Neural cell (in vitro differentiated cells): ENCODE data around the gene PCDHA7. TPM values are rescaled to one million over a fixed set of nuclear protein-coding genes. Genes with fewer than 3 reads are reported as not detected.
"Not testable (repeated sequence)": the region's sequence is repeated elsewhere in the genome, so short reads cannot be mapped to it uniquely, and the experiment has no call there.

ENCODE experiments used
- H2AFZ ChIP-seq: fragments of 200-600, 300-800 bp; sonication (generic), shearing (Covaris generic); 2 replicates; pipeline ENCODE4 v1.6.0; 2014; ENCODE audit warnings: low read depth, mild to moderate bottlenecking, antibody characterized with exemption, low read length, moderate library complexity
- H3F3A ChIP-seq: fragments of 200-600 bp; shearing (Covaris generic); 2 replicates; pipeline ENCODE4 v1.6.1; 2016; ENCODE audit warnings: mild to moderate bottlenecking, moderate library complexity, mixed read lengths, antibody characterized with exemption, low read length; ENCODE audit not compliant: insufficient read depth, poor library complexity, severe bottlenecking
- H3K27ac ChIP-seq: fragments of 200-600, 300-800 bp; sonication (generic), shearing (Covaris generic); 2 replicates; pipeline ENCODE4 v1.5.1; 2014; ENCODE audit warnings: mild to moderate bottlenecking, low read length, moderate library complexity
- H3K27me3 ChIP-seq: fragments of 300-800, 200-600 bp; sonication (generic), shearing (Covaris generic); 2 replicates; pipeline ENCODE4 v1.6.0; 2014; ENCODE audit warnings: mild to moderate bottlenecking, low read depth, low read length, moderate library complexity; ENCODE audit not compliant: insufficient read depth
- H3K36me3 ChIP-seq: fragments of 300-800, 200-600 bp; sonication (generic), shearing (Covaris generic); 2 replicates; pipeline ENCODE4 v1.5.1; 2014; ENCODE audit warnings: mild to moderate bottlenecking, antibody characterized with exemption, low read length, moderate library complexity; ENCODE audit not compliant: insufficient read depth
- H3K4me2 ChIP-seq: fragments of 300-800, 200-600 bp; sonication (generic), shearing (Covaris generic); 2 replicates; pipeline ENCODE4 v1.6.0; 2014; ENCODE audit warnings: mild to moderate bottlenecking, low read length
- H3K4me3 ChIP-seq: fragments of 300-800, 200-600 bp; sonication (generic), shearing (Covaris generic); 2 replicates; pipeline ENCODE4 v1.5.1; 2014; ENCODE audit warnings: mild to moderate bottlenecking, low read length, moderate library complexity
- H3K79me2 ChIP-seq: fragments of 200-600 bp; shearing (Covaris generic); replicated peaks from 2 replicates; pipeline ENCODE4 v1.6.0; 2014; ENCODE audit warnings: mild to moderate bottlenecking, low read length, moderate library complexity; ENCODE audit not compliant: insufficient read depth
- H3K9ac ChIP-seq: fragments of 300-800, 200-600 bp; sonication (generic), shearing (Covaris generic); 2 replicates; pipeline ENCODE4 v1.6.1; 2016; ENCODE audit warnings: mild to moderate bottlenecking, low read length, mixed read lengths
- H3K9me2 ChIP-seq: fragments of 200-600 bp; shearing (Covaris generic); 2 replicates; pipeline ENCODE4 v1.6.1; 2016; ENCODE audit warnings: mild to moderate bottlenecking, low read length, mixed read lengths; ENCODE audit not compliant: insufficient read depth
- H3K9me3 ChIP-seq: fragments of 200-600, 300-800 bp; sonication (generic), shearing (Covaris generic); 2 replicates; pipeline ENCODE4 v1.6.1; 2016; ENCODE audit warnings: mild to moderate bottlenecking, mixed run types, low read length, moderate library complexity, mixed read lengths
- H4K20me1 ChIP-seq: fragments of 200-600 bp; shearing (Covaris generic); 2 replicates; pipeline ENCODE4 v1.6.1; 2016; ENCODE audit warnings: mild to moderate bottlenecking, mixed run types; ENCODE audit not compliant: insufficient read depth
- EP300 ChIP-seq: fragments of 450-650 bp; conservative IDR thresholded peaks from 2 replicates; pipeline ENCODE4 v1.6.1; 2014; ENCODE audit warnings: antibody characterized with exemption, mild to moderate bottlenecking, moderate library complexity; ENCODE audit not compliant: poor library complexity, severe bottlenecking
- EZH2 ChIP-seq: fragments of 200-600, 300-800 bp; shearing (Covaris generic), sonication (generic); IDR thresholded peaks from 2 replicates; pipeline ENCODE4 v1.6.1; 2014; ENCODE audit warnings: antibody characterized with exemption, low read length, borderline replicate concordance, mild to moderate bottlenecking; ENCODE audit not compliant: insufficient read depth, poor library complexity, severe bottlenecking
- MXI1 ChIP-seq: fragments of 450-650 bp; conservative IDR thresholded peaks from 2 replicates; pipeline ENCODE4 v1.6.1; 2014; ENCODE audit warnings: antibody characterized with exemption, mild to moderate bottlenecking; ENCODE audit not compliant: poor library complexity, severe bottlenecking
- POLR2AphosphoS5 ChIP-seq: IDR thresholded peaks from 2 replicates; pipeline ENCODE4 v1.6.1; 2012
- RAD21 ChIP-seq: fragments of 450-650 bp; conservative IDR thresholded peaks from 2 replicates; pipeline ENCODE4 v1.6.1; 2014; ENCODE audit warnings: antibody characterized with exemption, mild to moderate bottlenecking, moderate library complexity
- REST ChIP-seq: IDR thresholded peaks from 2 replicates; pipeline ENCODE4 v1.6.1; 2012; ENCODE audit warnings: borderline replicate concordance
- SMC3 ChIP-seq: fragments of 450-650 bp; conservative IDR thresholded peaks from 2 replicates; pipeline ENCODE4 v1.6.1; 2014; ENCODE audit warnings: antibody characterized with exemption, mild to moderate bottlenecking, moderate library complexity; ENCODE audit not compliant: poor library complexity
- TAF1 ChIP-seq: IDR thresholded peaks from 2 replicates; pipeline ENCODE4 v1.6.1; 2012; ENCODE audit warnings: low read depth
- polyA plus RNA-seq: library from polyadenylated mRNA; depleted of rRNA; stranded (reverse); fragments of >200 nt; gene quantifications from 2 replicates; pipeline ENCODE4 v1.2.3, GENCODE V29; 2014
- TF ChIP-seq, protein P1 (sequence below): fragments of 450-650 bp; IDR thresholded peaks from 2 replicates; pipeline ENCODE4 v1.5.1; 2014; ENCODE audit warnings: antibody characterized with exemption, mild to moderate bottlenecking, moderate library complexity; ENCODE audit not compliant: poor library complexity, severe bottlenecking

PCDHA7 gene
- polyA plus RNA-seq, 1 donor from 2014 or later, result 2.9 TPM

DNA sequence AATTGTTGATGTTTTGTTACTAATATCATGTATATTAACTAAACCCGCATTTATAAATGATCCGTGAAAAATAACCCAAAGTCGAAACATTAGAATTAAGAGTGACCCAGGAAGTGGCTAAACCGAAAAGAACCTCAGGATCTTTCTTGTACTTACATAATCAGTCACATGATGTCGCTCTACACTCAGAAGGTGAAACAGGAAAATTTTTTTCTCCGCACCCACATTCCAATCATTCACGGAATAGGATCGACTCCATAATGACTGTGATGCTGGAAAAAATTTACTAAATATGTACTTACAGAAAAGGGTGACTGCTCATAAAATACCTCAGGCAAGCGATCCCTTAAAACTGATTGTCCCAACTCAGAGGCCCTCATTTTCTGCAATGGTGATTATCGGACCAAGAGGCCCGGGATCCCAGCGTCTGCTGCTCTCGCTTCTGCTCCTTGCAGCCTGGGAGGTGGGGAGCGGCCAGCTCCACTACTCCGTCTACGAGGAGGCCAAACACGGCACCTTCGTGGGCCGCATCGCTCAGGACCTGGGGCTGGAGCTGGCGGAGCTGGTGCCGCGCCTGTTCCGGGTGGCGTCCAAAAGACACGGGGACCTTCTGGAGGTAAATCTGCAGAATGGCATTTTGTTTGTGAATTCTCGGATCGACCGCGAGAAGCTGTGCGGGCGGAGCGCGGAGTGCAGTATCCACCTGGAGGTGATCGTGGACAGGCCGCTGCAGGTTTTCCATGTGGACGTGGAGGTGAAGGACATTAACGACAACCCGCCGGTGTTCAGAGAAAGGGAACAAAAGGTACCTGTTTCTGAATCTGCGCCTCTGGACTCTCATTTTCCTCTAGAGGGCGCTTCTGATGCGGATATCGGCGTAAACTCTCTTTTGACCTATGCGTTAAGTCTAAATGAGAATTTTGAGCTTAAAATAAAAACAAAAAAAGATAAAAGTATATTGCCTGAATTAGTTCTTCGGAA, 41.3 kb downstream of the PCDHA7 start, which contains the start of gene PCDHA12:
PCDHA12 (plus strand) TSS at position 224 of the 981 bp plus-strand sequence; CDS start at position 389, 165 bp downstream.
- peaks cover 63% of the 10 kb centered on the region for H3K79me2 ChIP-seq
- H3K9me3 ChIP-seq, result peaks cover 43% of the 10 kb centered on the region
- peak within 1 kb of the TSS; percentile 49 for H3K4me2 ChIP-seq
- H3K4me3 ChIP-seq, result peak within 1 kb of the TSS; percentile 67
- peak within 1 kb of the TSS; percentile 81 for H3K27ac ChIP-seq
- no peaks in the 10 kb centered on the region for H3K9me2 ChIP-seq
- peak within 1 kb of the TSS; percentile 44 for H2AFZ ChIP-seq
- H4K20me1 ChIP-seq, result no peaks in the 10 kb centered on the region
- H3K36me3 ChIP-seq, result peaks cover 40% of the 10 kb centered on the region
- H3F3A ChIP-seq, result no peaks in the 10 kb centered on the region
- H3K27me3 ChIP-seq, result no peaks in the 10 kb centered on the region
- TF ChIP-seq MXI1 (no peak), POLR2AphosphoS5 (peak; percentile 13), TAF1 (no peak), EZH2 (no peak), RAD21 (peak; percentile 72), REST (peak; percentile 78), SMC3 (peak; percentile 69), EP300 (no peak)
- TF ChIP-seq, protein P1, sequence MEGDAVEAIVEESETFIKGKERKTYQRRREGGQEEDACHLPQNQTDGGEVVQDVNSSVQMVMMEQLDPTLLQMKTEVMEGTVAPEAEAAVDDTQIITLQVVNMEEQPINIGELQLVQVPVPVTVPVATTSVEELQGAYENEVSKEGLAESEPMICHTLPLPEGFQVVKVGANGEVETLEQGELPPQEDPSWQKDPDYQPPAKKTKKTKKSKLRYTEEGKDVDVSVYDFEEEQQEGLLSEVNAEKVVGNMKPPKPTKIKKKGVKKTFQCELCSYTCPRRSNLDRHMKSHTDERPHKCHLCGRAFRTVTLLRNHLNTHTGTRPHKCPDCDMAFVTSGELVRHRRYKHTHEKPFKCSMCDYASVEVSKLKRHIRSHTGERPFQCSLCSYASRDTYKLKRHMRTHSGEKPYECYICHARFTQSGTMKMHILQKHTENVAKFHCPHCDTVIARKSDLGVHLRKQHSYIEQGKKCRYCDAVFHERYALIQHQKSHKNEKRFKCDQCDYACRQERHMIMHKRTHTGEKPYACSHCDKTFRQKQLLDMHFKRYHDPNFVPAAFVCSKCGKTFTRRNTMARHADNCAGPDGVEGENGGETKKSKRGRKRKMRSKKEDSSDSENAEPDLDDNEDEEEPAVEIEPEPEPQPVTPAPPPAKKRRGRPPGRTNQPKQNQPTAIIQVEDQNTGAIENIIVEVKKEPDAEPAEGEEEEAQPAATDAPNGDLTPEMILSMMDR, result peak; percentile 61
- H3K9ac ChIP-seq, result peak within 1 kb of the TSS; percentile 75

- not testable (repeated sequence) for H3F3A ChIP-seq, H3K9ac ChIP-seq, H3K27me3 ChIP-seq, H2AFZ ChIP-seq, H3K27ac ChIP-seq, H3K4me2 ChIP-seq, H4K20me1 ChIP-seq, H3K9me2 ChIP-seq
- H3K79me2 ChIP-seq, result peaks cover 70% of the 10 kb centered on the region
- H3K4me3 ChIP-seq, result peak overlapping the region; percentile 67
- H3K36me3 ChIP-seq, result peaks cover 34% of the 10 kb centered on the region
- peaks cover 33% of the 10 kb centered on the region for H3K9me3 ChIP-seq
Observed at GRCh38 chr5:140876541-140877261, 42.6 kb downstream of the PCDHA7 start.
